Naive B cell (primary cell): Measurements from ENCODE around the gene PXMP2. TPM values are rescaled to one million over a fixed set of nuclear protein-coding genes. Genes with fewer than 3 reads are reported as not detected.

Experiments
- ATAC-seq, 2 donors: fragments of 150-1000 bp; cut with Tn5 transposase; 2 replicates each; pipeline ENCODE4 v1.10.0; 2021; ENCODE audit warnings: low read depth in 2 of 2, mild to moderate bottlenecking in 2 of 2, moderate library complexity in 2 of 2
- DNase-seq: peaks from one replicate; pipeline ENCODE4 v3.0.0; 2022
- H3K27ac Mint-ChIP-seq, 6 donors: one replicate each; pipeline ENCODE4 v1.8.0; 2020 to 2022; ENCODE audit warnings: mild to moderate bottlenecking in 6 of 6, mixed read lengths in 6 of 6, moderate library complexity in 5 of 6, inconsistent platforms in 2 of 6
- H3K27me3 Mint-ChIP-seq, 3 donors: one replicate each; pipeline ENCODE4 v1.8.0; 2021 to 2022; ENCODE audit warnings: mixed read lengths in 3 of 3, mild to moderate bottlenecking in 1 of 3
- H3K36me3 Mint-ChIP-seq, 2 donors: one replicate each; pipeline ENCODE4 v1.8.0; 2020 to 2022; ENCODE audit warnings: mixed read lengths in 2 of 2, inconsistent platforms in 1 of 2, mild to moderate bottlenecking in 1 of 2
- H3K4me1 Mint-ChIP-seq, 3 donors: one replicate each; pipeline ENCODE4 v1.8.0; 2020 to 2022; ENCODE audit warnings: mixed read lengths in 3 of 3, inconsistent platforms in 1 of 3, mild to moderate bottlenecking in 1 of 3, moderate library complexity in 1 of 3
- H3K4me3 Mint-ChIP-seq, 8 donors: one replicate each; pipeline ENCODE4 v1.8.0; 2020 to 2022; ENCODE audit warnings: mild to moderate bottlenecking in 8 of 8, mixed read lengths in 8 of 8, moderate library complexity in 8 of 8, inconsistent platforms in 2 of 8
- H3K9me3 Mint-ChIP-seq, 7 donors: one replicate each; pipeline ENCODE4 v1.8.0; 2020 to 2022; ENCODE audit warnings: mixed read lengths in 7 of 7, mild to moderate bottlenecking in 5 of 7, inconsistent platforms in 2 of 7, moderate library complexity in 1 of 7
- polyA plus RNA-seq, 6 donors: library from polyadenylated mRNA; unstranded; fragments of 300-500 nt; fragmentation: Illumina TruSeq; gene quantifications; one replicate each; pipeline ENCODE4 v1.2.3, GENCODE V29; 2021; ENCODE audit warnings: low read depth in 6 of 6

PXMP2 gene
- polyA plus RNA-seq, 6 donors from 2014 or later: 6.2 to 10.4 (median 7.9) TPM

GRCh38 chr12:132724506-132725241 lies 37.3 kb downstream of the PXMP2 start:
- DNase-seq: no peak
- no peaks in the 10 kb centered on the region for H3K9me3 Mint-ChIP-seq
- no peak overlapping the region for H3K4me3 Mint-ChIP-seq
- peaks cover 5% of the 10 kb centered on the region in 3 donors for H3K4me1 Mint-ChIP-seq
- H3K36me3 Mint-ChIP-seq: peaks cover 11 to 20% of the 10 kb centered on the region in 2 donors
- no peaks in the 10 kb centered on the region for H3K27me3 Mint-ChIP-seq
- H3K27ac Mint-ChIP-seq: peak overlapping the region in 1 of 6 donors; percentile 87
- ATAC-seq: no peak

GRCh38 chr12:132726386-132726785 lies 39.0 kb downstream of the PXMP2 start:
- Mint-ChIP-seq H3K9me3 (no peaks in the 10 kb centered on the region), H3K27ac (peak overlapping the region in 2 of 6 donors; percentile 34 to 67), H3K4me1 (peaks cover 5 to 7% (median 5%) of the 10 kb centered on the region in 3 donors), H3K27me3 (no peaks in the 10 kb centered on the region), H3K36me3 (peaks cover 12 to 24% of the 10 kb centered on the region in 2 donors), H3K4me3 (no peak overlapping the region)
- ATAC-seq (no peak), DNase-seq (no peak)

- H3K9me3 Mint-ChIP-seq: peaks cover 0 to under 1% (median 0%) of the 10 kb centered on the region in 7 donors
- H3K36me3 Mint-ChIP-seq: peaks cover 20 to 31% of the 10 kb centered on the region in 2 donors
- H3K27me3 Mint-ChIP-seq: no peaks in the 10 kb centered on the region
- ATAC-seq: no peak
- DNase-seq: no peak
- no peak overlapping the region for H3K4me3 Mint-ChIP-seq
- peaks cover 5 to 7% (median 5%) of the 10 kb centered on the region in 3 donors for H3K4me1 Mint-ChIP-seq
- peak overlapping the region in 1 of 6 donors; percentile 75 for H3K27ac Mint-ChIP-seq
Observed at GRCh38 chr12:132727091-132727794, 39.9 kb downstream of the PXMP2 start.

GRCh38 chr12:132728502-132728901 lies 41.1 kb downstream of the PXMP2 start:
- ATAC-seq: no peak
- no peak for DNase-seq
- peaks cover 33 to 43% of the 10 kb centered on the region in 2 donors for H3K36me3 Mint-ChIP-seq
- no peaks in the 10 kb centered on the region for H3K27me3 Mint-ChIP-seq
- H3K9me3 Mint-ChIP-seq: peaks cover 0 to 1% (median 0%) of the 10 kb centered on the region in 7 donors
- peaks cover 5 to 7% (median 5%) of the 10 kb centered on the region in 3 donors for H3K4me1 Mint-ChIP-seq
- peak overlapping the region in 1 of 8 donors; percentile 15 for H3K4me3 Mint-ChIP-seq
- H3K27ac Mint-ChIP-seq: peak overlapping the region in 4 of 6 donors; percentile 44 to 74 (median 60)

GRCh38 chr12:132729541-132730320 lies 42.3 kb downstream of the PXMP2 start:
- Mint-ChIP-seq H3K27me3 (no peaks in the 10 kb centered on the region), H3K36me3 (peaks cover 38 to 52% of the 10 kb centered on the region in 2 donors), H3K4me1 (peaks cover 5 to 7% (median 5%) of the 10 kb centered on the region in 3 donors), H3K9me3 (peaks cover 0 to 1% (median 0%) of the 10 kb centered on the region in 7 donors), H3K4me3 (no peak overlapping the region), H3K27ac (peak overlapping the region in 2 of 6 donors; percentile 38 to 76)
- no peak for ATAC-seq
- no peak for DNase-seq

- Mint-ChIP-seq H3K4me3 (no peak overlapping the region), H3K36me3 (peaks cover 38 to 50% of the 10 kb centered on the region in 2 donors), H3K9me3 (peaks cover 0 to 1% (median 0%) of the 10 kb centered on the region in 7 donors), H3K27me3 (no peaks in the 10 kb centered on the region), H3K4me1 (peaks cover 5 to 7% (median 5%) of the 10 kb centered on the region in 3 donors), H3K27ac (peak overlapping the region in 3 of 6 donors; percentile 20 to 87 (median 76))
- ATAC-seq: no peak
- no peak for DNase-seq
Observed at GRCh38 chr12:132730353-132730752, 43.0 kb downstream of the PXMP2 start.

GRCh38 chr12:132731574-132731973 lies 44.2 kb downstream of the PXMP2 start:
- Mint-ChIP-seq H3K4me3 (no peak overlapping the region), H3K36me3 (peaks cover 34 to 38% of the 10 kb centered on the region in 2 donors), H3K9me3 (peaks cover 0 to 1% (median 0%) of the 10 kb centered on the region in 7 donors), H3K4me1 (peaks cover 5 to 7% (median 5%) of the 10 kb centered on the region in 3 donors), H3K27me3 (no peaks in the 10 kb centered on the region), H3K27ac (peak overlapping the region in 1 of 6 donors; percentile 41)
- ATAC-seq (no peak), DNase-seq (no peak)

- H3K27ac Mint-ChIP-seq: no peak overlapping the region
- no peak for ATAC-seq
- H3K4me1 Mint-ChIP-seq: peaks cover 0 to 7% (median 3%) of the 10 kb centered on the region in 3 donors
- no peaks in the 10 kb centered on the region for H3K27me3 Mint-ChIP-seq
- no peak overlapping the region for H3K4me3 Mint-ChIP-seq
- H3K9me3 Mint-ChIP-seq: peaks cover 0 to 1% (median 0%) of the 10 kb centered on the region in 7 donors
- no peak for DNase-seq
- peaks cover 31 to 34% of the 10 kb centered on the region in 2 donors for H3K36me3 Mint-ChIP-seq
Observed at GRCh38 chr12:132734206-132734605, 46.8 kb downstream of the PXMP2 start.

GRCh38 chr12:132735496-132735895 lies 48.1 kb downstream of the PXMP2 start:
- ATAC-seq (no peak), DNase-seq (no peak)
- no peaks in the 10 kb centered on the region for H3K27me3 Mint-ChIP-seq
- peaks cover 31 to 34% of the 10 kb centered on the region in 2 donors for H3K36me3 Mint-ChIP-seq
- no peak overlapping the region for H3K27ac Mint-ChIP-seq
- H3K4me3 Mint-ChIP-seq: no peak overlapping the region
- peaks cover 0 to 1% (median 0%) of the 10 kb centered on the region in 7 donors for H3K9me3 Mint-ChIP-seq
- H3K4me1 Mint-ChIP-seq: peaks cover 0 to 7% (median 0%) of the 10 kb centered on the region in 3 donors

- Mint-ChIP-seq H3K27me3 (no peaks in the 10 kb centered on the region), H3K4me1 (peaks cover 0 to 7% (median 0%) of the 10 kb centered on the region in 3 donors), H3K36me3 (peaks cover 27 to 34% of the 10 kb centered on the region in 2 donors), H3K27ac (peak overlapping the region in 1 of 6 donors; percentile 60), H3K4me3 (no peak overlapping the region), H3K9me3 (peaks cover 0 to 1% (median 0%) of the 10 kb centered on the region in 7 donors)
- DNase-seq (no peak), ATAC-seq (no peak)
Observed at GRCh38 chr12:132736378-132736777, 49.0 kb downstream of the PXMP2 start.

GRCh38 chr12:132736913-132737312 lies 49.5 kb downstream of the PXMP2 start:
- Mint-ChIP-seq H3K4me3 (no peak overlapping the region), H3K36me3 (peaks cover 22 to 30% of the 10 kb centered on the region in 2 donors), H3K27ac (no peak overlapping the region), H3K27me3 (no peaks in the 10 kb centered on the region), H3K4me1 (peaks cover 0 to 10% (median 2%) of the 10 kb centered on the region in 3 donors), H3K9me3 (peaks cover 0 to 1% (median 0%) of the 10 kb centered on the region in 7 donors)
- ATAC-seq (no peak), DNase-seq (no peak)

- H3K4me3 Mint-ChIP-seq: no peak overlapping the region
- no peaks in the 10 kb centered on the region for H3K27me3 Mint-ChIP-seq
- H3K27ac Mint-ChIP-seq: peak overlapping the region in 2 of 6 donors; percentile 50
- DNase-seq: no peak
- H3K4me1 Mint-ChIP-seq: peaks cover 7 to 25% (median 10%) of the 10 kb centered on the region in 3 donors
- peaks cover 7 to 30% of the 10 kb centered on the region in 2 donors for H3K36me3 Mint-ChIP-seq
- peaks cover 0 to 5% (median 0%) of the 10 kb centered on the region in 7 donors for H3K9me3 Mint-ChIP-seq
- ATAC-seq: no peak
Observed at GRCh38 chr12:132739600-132740312, 52.4 kb downstream of the PXMP2 start.
